H1 (cell line): ENCODE results near the gene SSTR5. TPM values are rescaled to one million over a fixed set of nuclear protein-coding genes. Genes with fewer than 3 reads are reported as not detected.

Experiments
- CTCF ChIA-PET: fragments of 300-600 bp; sonication (Branson Sonifier 250); formaldehyde crosslinking; loops from one replicate; lab custom pipeline; 2021; ENCODE audit not compliant: partially characterized antibody; lab: Charles Lee
- POLR2A ChIA-PET: fragments of 300-600 bp; sonication (Branson Sonifier 250); formaldehyde crosslinking; loops from one replicate; lab custom pipeline; 2021; ENCODE audit warnings: inconsistent platforms; ENCODE audit not compliant: partially characterized antibody; lab: Charles Lee
- DNase-seq, 2 experiments: peaks; one replicate each; pipeline versions ENCODE4 v3.0.0 to v3.0.0-alpha.2; 2010 to 2022; ENCODE audit warnings: low spot score in 2 of 2, low read depth in 1 of 2, mixed read lengths in 1 of 2
- FAIRE-seq: peaks from 2 replicates; lab custom pipeline; 2011; peaks lifted over from hg19 to GRCh38; lab: Jason Lieb, UNC
- H2AFZ ChIP-seq: 2 replicates; pipeline ENCODE4 v1.8.1; 2012; ENCODE audit warnings: low read length, inconsistent platforms
- H2AK5ac ChIP-seq: 2 replicates; pipeline ENCODE4 v1.6.1; 2013; ENCODE audit warnings: low read depth, low read length
- H2BK120ac ChIP-seq: replicated peaks from 2 replicates; pipeline ENCODE3; 2013; ENCODE audit warnings: low read depth, low read length, inconsistent platforms
- H2BK12ac ChIP-seq: 2 replicates; pipeline ENCODE4 v1.6.1; 2013; ENCODE audit warnings: low read depth, low read length
- H2BK15ac ChIP-seq: 2 replicates; pipeline ENCODE4 v1.6.1; 2013; ENCODE audit warnings: low read length
- H2BK20ac ChIP-seq: 2 replicates; pipeline ENCODE4 v1.6.1; 2013; ENCODE audit warnings: low read length
- H2BK5ac ChIP-seq: 2 replicates; pipeline ENCODE4 v1.6.1; 2013; ENCODE audit warnings: low read depth, low read length
- H3K14ac ChIP-seq: 2 replicates; pipeline ENCODE4 v1.6.1; 2013; ENCODE audit warnings: inconsistent platforms; ENCODE audit not compliant: insufficient read length
- H3K18ac ChIP-seq: 2 replicates; pipeline ENCODE4 v1.6.1; 2013; ENCODE audit warnings: low read length; ENCODE audit errors: extremely low read depth
- H3K23ac ChIP-seq: 2 replicates; pipeline ENCODE4 v1.6.1; 2013; ENCODE audit warnings: inconsistent platforms; ENCODE audit not compliant: insufficient read length
- H3K23me2 ChIP-seq: 2 replicates; pipeline ENCODE4 v1.6.1; 2013; ENCODE audit warnings: low read depth, low read length
- H3K27ac ChIP-seq: 2 replicates; pipeline ENCODE4 v1.6.1; 2011; ENCODE audit warnings: low read depth, low read length, inconsistent platforms
- H3K27me3 ChIP-seq, 4 experiments: replicated peaks in 1 of 4; 1 replicate in 1 of 4; 2 replicates in 3 of 4; pipeline versions ENCODE4 v1.6.1 to v1.8.1; 2011 to 2013; ENCODE audit warnings: low read length in 3 of 4, mild to moderate bottlenecking in 3 of 4, inconsistent platforms in 2 of 4, mixed read lengths in 2 of 4, moderate library complexity in 1 of 4; ENCODE audit not compliant: control insufficient read depth in 3 of 4, insufficient read depth in 3 of 4; ENCODE audit errors: extremely low read depth in 1 of 4
- H3K36me3 ChIP-seq, 4 experiments: 2 replicates each; pipeline versions ENCODE4 v1.6.1 to v1.8.1; 2011 to 2013; ENCODE audit warnings: mild to moderate bottlenecking in 4 of 4, low read length in 3 of 4, moderate library complexity in 2 of 4, control low read depth in 1 of 4, inconsistent platforms in 1 of 4; ENCODE audit not compliant: insufficient read depth in 4 of 4, control insufficient read depth in 2 of 4
- H3K4ac ChIP-seq: replicated peaks from 2 replicates; pipeline ENCODE3; 2013; ENCODE audit warnings: low read length, low read depth, mixed read lengths, inconsistent platforms; ENCODE audit not compliant: insufficient read length
- H3K4me1 ChIP-seq, 4 experiments: replicated peaks in 1 of 4; 1 replicate in 1 of 4; 2 replicates in 3 of 4; pipeline versions ENCODE4 v1.6.1 to v1.8.1; 2011 to 2013; ENCODE audit warnings: low read length in 3 of 4, inconsistent platforms in 2 of 4, mixed read lengths in 1 of 4; ENCODE audit not compliant: insufficient read depth in 4 of 4, control insufficient read depth in 3 of 4
- H3K4me2 ChIP-seq, 2 experiments: 2 replicates each; pipeline versions ENCODE4 v1.6.1 to v1.8.1; 2011 to 2013; ENCODE audit warnings: low read depth in 2 of 2, low read length in 2 of 2, control low read depth in 1 of 2, inconsistent platforms in 1 of 2, mild to moderate bottlenecking in 1 of 2; ENCODE audit not compliant: insufficient read depth in 1 of 2
- H3K4me3 ChIP-seq, 4 experiments: fragments of 200-600, 300-600 bp in 1 of 4; sonication (generic), shearing (Covaris generic), sonication (Bioruptor Twin) in 1 of 4; 2 replicates each; pipeline versions ENCODE4 v1.5.1 to v1.8.1; 2011 to 2016; ENCODE audit warnings: low read length in 4 of 4, low read depth in 3 of 4, control low read depth in 2 of 4, inconsistent platforms in 2 of 4, mild to moderate bottlenecking in 2 of 4, mixed read lengths in 1 of 4, moderate library complexity in 1 of 4; ENCODE audit not compliant: insufficient read depth in 2 of 4; ENCODE audit errors: extremely low read depth in 1 of 4
- H3K56ac ChIP-seq: replicated peaks from 2 replicates; pipeline ENCODE3; 2013; ENCODE audit warnings: low read depth, mild to moderate bottlenecking, mixed read lengths, low read length, inconsistent platforms; ENCODE audit not compliant: insufficient read length
- H3K79me1 ChIP-seq: 2 replicates; pipeline ENCODE4 v1.6.1; 2013; ENCODE audit warnings: low read depth, low read length, control low read depth
- H3K79me2 ChIP-seq, 2 experiments: 2 replicates each; pipeline versions ENCODE4 v1.6.1 to v1.8.1; 2012 to 2013; ENCODE audit warnings: low read length in 2 of 2, mild to moderate bottlenecking in 2 of 2, inconsistent platforms in 1 of 2; ENCODE audit not compliant: insufficient read depth in 2 of 2, control insufficient read depth in 1 of 2
- H3K9ac ChIP-seq, 4 experiments: replicated peaks in 1 of 4; 1 replicate in 1 of 4; 2 replicates in 3 of 4; pipeline versions ENCODE4 v1.6.1 to v1.8.1; 2011 to 2013; ENCODE audit warnings: low read depth in 3 of 4, low read length in 3 of 4, control low read depth in 2 of 4, mild to moderate bottlenecking in 2 of 4, moderate library complexity in 2 of 4, inconsistent platforms in 1 of 4; ENCODE audit errors: extremely low read depth in 1 of 4
- H3K9me3 ChIP-seq, 2 experiments: 2 replicates each; pipeline versions ENCODE4 v1.6.1 to v1.8.1; 2012 to 2013; ENCODE audit warnings: mild to moderate bottlenecking in 2 of 2, moderate library complexity in 2 of 2, control low read depth in 1 of 2, inconsistent platforms in 1 of 2, low read depth in 1 of 2, low read length in 1 of 2, mixed read lengths in 1 of 2; ENCODE audit not compliant: insufficient read depth in 2 of 2
- H4K20me1 ChIP-seq, 2 experiments: replicated peaks in 1 of 2; 2 replicates each; pipeline versions ENCODE3 to v1.8.1; 2011 to 2013; ENCODE audit warnings: inconsistent platforms in 2 of 2, low read length in 2 of 2, mild to moderate bottlenecking in 1 of 2; ENCODE audit not compliant: insufficient read depth in 2 of 2, control insufficient read depth in 1 of 2
- H4K5ac ChIP-seq: 2 replicates; pipeline ENCODE4 v1.6.1; 2013; ENCODE audit warnings: low read length, low read depth, mixed read lengths, inconsistent platforms; ENCODE audit not compliant: insufficient read length
- H4K8ac ChIP-seq: 2 replicates; pipeline ENCODE4 v1.8.0; 2013; ENCODE audit warnings: mild to moderate bottlenecking, moderate library complexity, low read length, inconsistent platforms; ENCODE audit not compliant: insufficient read depth; ENCODE audit errors: extremely low read depth
- H4K91ac ChIP-seq: replicated peaks from 2 replicates; pipeline ENCODE3; 2013; ENCODE audit warnings: low read length, mixed read lengths, inconsistent platforms; ENCODE audit not compliant: insufficient read length
- ASH2L ChIP-seq: fragments of 200-600, 300-600 bp; sonication (generic); IDR thresholded peaks from one replicate; pipeline ENCODE4 v1.7.1; 2017; ENCODE audit warnings: low read length
- CBX8 ChIP-seq: fragments of 300-800, 300-1000 bp; sonication (generic); IDR thresholded peaks from 2 replicates; pipeline ENCODE4 v1.7.1; 2016; ENCODE audit warnings: low read depth, low read length, borderline replicate concordance
- CTBP2 ChIP-seq: IDR thresholded peaks from 2 replicates; pipeline ENCODE4 v1.7.0; 2011; ENCODE audit warnings: borderline replicate concordance, mild to moderate bottlenecking, moderate library complexity, mixed read lengths, low read length; ENCODE audit not compliant: insufficient read depth, insufficient read length
- HDAC6 ChIP-seq: IDR thresholded peaks from one replicate; pipeline ENCODE4 v1.7.1; 2012; ENCODE audit warnings: low read depth, mild to moderate bottlenecking, inconsistent platforms, low read length, moderate library complexity
- JUN ChIP-seq: IDR thresholded peaks from 2 replicates; pipeline ENCODE4 v1.6.1; 2011; ENCODE audit warnings: low read depth, mild to moderate bottlenecking, improper control_type of control experiment, low read length
- PHF8 ChIP-seq: fragments of 200-600 bp; sonication (generic); conservative IDR thresholded peaks from 2 replicates; pipeline ENCODE4 v1.7.1; 2012; ENCODE audit warnings: low read depth, mild to moderate bottlenecking, inconsistent platforms, low read length, moderate library complexity
- RNF2 ChIP-seq: fragments of 200-900, 300-1000 bp; sonication (generic); IDR thresholded peaks from 2 replicates; pipeline ENCODE4 v1.7.1; 2016; ENCODE audit warnings: borderline replicate concordance, low read depth, mild to moderate bottlenecking, antibody characterized with exemption, low read length; ENCODE audit not compliant: poor library complexity, severe bottlenecking; ENCODE audit errors: missing control alignments
- WGBS, 2 experiments: shearing (Covaris generic) in 1 of 2; methylation state at CpG; one replicate each; pipeline versions ENCODE4 v1.1.6 to v1.1.7; 2013 to 2015; ENCODE audit warnings: low lambda C conversion rate in 2 of 2, mixed read lengths in 2 of 2, inconsistent platforms in 1 of 2, low coverage in 1 of 2, missing lambda C conversion rate in 1 of 2; ENCODE audit not compliant: insufficient replicate concordance in 2 of 2, insufficient coverage in 1 of 2, insufficient read length in 1 of 2; ENCODE audit errors: extremely low coverage in 1 of 2, missing lambda C conversion rate in 1 of 2; 5-methylcytosine and 5-hydroxymethylcytosine counted together
- polyA plus RNA-seq, 7 experiments: library from polyadenylated mRNA; depleted of rRNA in 3 of 7; stranded (reverse) in 5 of 7; unstranded in 2 of 7; fragments of >200 nt in 5 of 7; fragments of 200-250 nt in 2 of 7; gene quantifications; 1 replicate in 5 of 7; 2 replicates in 1 of 7; 4 replicates in 1 of 7; pipeline versions ENCODE4 v1.2.1 to v1.2.3, GENCODE V29; 2011 to 2013; ENCODE audit warnings: missing spikeins in 2 of 7, mixed read lengths in 2 of 7
- total RNA-seq: library from RNA; stranded (reverse); fragmentation: NEBNext Ultra II Directional; extraction: Animal tissue kit (Norgen Biotek cat#: 25700); gene quantifications from 2 replicates; pipeline ENCODE4 v1.2.1, GENCODE V29; 2021

SSTR5 gene
- total and polyA plus RNA-seq, 2 of the 8 experiments (the other 6 are each of a cell fraction or from before 2014, with no cell fraction given): 0.56 to 0.60 TPM

DNA sequence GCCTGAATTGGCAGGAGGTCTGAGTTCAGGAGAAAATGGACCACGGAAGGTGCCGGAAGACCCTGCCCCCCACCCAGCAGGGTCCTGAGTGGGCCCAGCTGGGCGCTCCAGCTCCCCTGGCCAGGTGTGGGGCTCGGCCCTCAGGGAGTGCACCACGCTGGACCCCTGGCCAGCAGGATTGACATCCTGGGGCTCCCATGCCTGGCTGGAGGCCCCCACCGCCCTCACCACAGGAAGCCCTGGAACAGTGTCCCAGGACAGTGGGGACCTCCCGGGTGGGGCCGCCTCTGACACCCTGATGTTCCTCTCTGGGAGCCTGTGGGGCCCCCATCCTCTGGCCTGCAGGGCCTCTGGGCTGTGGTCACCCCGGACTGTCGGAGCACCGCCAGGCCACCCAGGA, 52.2 kb downstream of the SSTR5 start:
- Histone ChIP-seq H3K27ac (no peak overlapping the region; the same call in 1 of the 2 replicates), H3K4me2 (no peak overlapping the region), H3K23ac (no peak overlapping the region), H2BK5ac (no peak overlapping the region), H3K18ac (no peak overlapping the region), H2BK120ac (no peak overlapping the region), H3K4ac (no peak overlapping the region), H3K23me2 (no peaks in the 10 kb centered on the region), H3K9me3 (no peaks in the 10 kb centered on the region), H3K4me3 (no peak overlapping the region), H4K91ac (no peak overlapping the region), H3K27me3 (no peaks in the 10 kb centered on the region), H2BK20ac (no peak overlapping the region), H3K79me2 (no peaks in the 10 kb centered on the region), H4K5ac (no peak overlapping the region), H4K20me1 (no peaks in the 10 kb centered on the region), H3K14ac (no peak overlapping the region), H2BK12ac (no peak overlapping the region), H3K36me3 (no peaks in the 10 kb centered on the region), H3K56ac (no peak overlapping the region), H2BK15ac (no peak overlapping the region), H3K9ac (no peak overlapping the region), H4K8ac (peak overlapping the region; percentile 51; the same call in 1 of the 2 replicates), H3K79me1 (no peaks in the 10 kb centered on the region), H2AFZ (no peak overlapping the region), H2AK5ac (no peak overlapping the region), H3K4me1 (peaks cover 0 to 6% (median 0%) of the 10 kb centered on the region in 4 experiments; a peak in 2 of 7 replicates)
- no peak for FAIRE-seq
- no peak for DNase-seq
- WGBS, 2 experiments: 93% methylated on average over 10 of the region's 11 CpGs; no CpG with 5 or more reads in 1 of the 2 experiments
- POLR2A ChIA-PET: interaction anchor here (1.1 kb wide), 1 partner anchor 40 kb away, joined by 3 read pairs; no protein-coding TSS in a partner anchor
- TF ChIP-seq CBX8 (no peak), CTBP2 (no peak), HDAC6 (no peak), PHF8 (no peak), ASH2L (no peak), RNF2 (no peak), JUN (no peak)
- CTCF ChIA-PET: no interaction called here
